Measurements from ENCODE around the gene ISOC2.

- no peak for TF ChIP-seq CTCF (IDR thresholded peaks at IDR 0.05; ENCODE audit: low read depth, low read length, missing input control)
- TF ChIP-seq YY1 (IDR thresholded peaks at IDR 0.05): no peak
- TF ChIP-seq RAD21 (IDR thresholded peaks at IDR 0.05): no peak
- TF ChIP-seq SP1 (IDR thresholded peaks at IDR 0.05): no peak
- no peak for TF ChIP-seq GABPA (IDR thresholded peaks at IDR 0.05 in 1 of 2, conservative IDR thresholded peaks at IDR 0.05 in 1 of 2)
- no peak for TF ChIP-seq MAX (IDR thresholded peaks at IDR 0.05)
- no peak for TF ChIP-seq JUND (IDR thresholded peaks at IDR 0.05)
- TF ChIP-seq EGR1 (IDR thresholded peaks at IDR 0.05; ENCODE audit: low read depth in 2 of 2): no peak
- TF ChIP-seq HNF4G (IDR thresholded peaks at IDR 0.05): no peak
- no peak for TF ChIP-seq TAF1 (conservative IDR thresholded peaks at IDR 0.05)
- no peak for TF ChIP-seq FOXA1 (IDR thresholded peaks at IDR 0.05)
Measured at GRCh38 chr19:55405638-55406037, 55.8 kb downstream of the ISOC2 start.
